Mucosa of rectum (tissue), 2 donors: ENCODE data around the gene XRCC4.
"Not testable (repeated sequence)": the region's sequence is repeated elsewhere in the genome, so short reads cannot be mapped to it uniquely, and the experiment has no call there.

ENCODE experiments used
- H3K27ac ChIP-seq, 2 donors: one replicate each; pipeline ENCODE4 v1.7.0; 2013; ENCODE audit warnings: inconsistent platforms in 2 of 2, low read depth in 2 of 2, low read length in 2 of 2
- H3K27me3 ChIP-seq, 2 donors: one replicate each; pipeline ENCODE4 v1.7.0; 2013; ENCODE audit warnings: low read length in 2 of 2; ENCODE audit not compliant: control insufficient read depth in 2 of 2, insufficient read depth in 2 of 2
- H3K36me3 ChIP-seq, 2 donors: one replicate each; pipeline ENCODE4 v1.7.0; 2013; ENCODE audit warnings: low read length in 2 of 2; ENCODE audit not compliant: control insufficient read depth in 2 of 2, insufficient read depth in 2 of 2
- H3K4me1 ChIP-seq, 2 donors: one replicate each; pipeline ENCODE4 v1.7.0; 2013; ENCODE audit warnings: low read length in 2 of 2, mild to moderate bottlenecking in 1 of 2; ENCODE audit not compliant: control insufficient read depth in 2 of 2, insufficient read depth in 2 of 2
- H3K4me3 ChIP-seq, 2 donors: one replicate each; pipeline ENCODE4 v1.7.0; 2013; ENCODE audit warnings: low read length in 2 of 2
- H3K9ac ChIP-seq, 2 donors: one replicate each; pipeline ENCODE4 v1.7.0; 2013; ENCODE audit warnings: low read length in 2 of 2, low read depth in 1 of 2, mild to moderate bottlenecking in 1 of 2
- H3K9me3 ChIP-seq, 2 donors: one replicate each; pipeline ENCODE4 v1.7.0; 2013; ENCODE audit warnings: low read length in 2 of 2; ENCODE audit not compliant: control insufficient read depth in 2 of 2
- donor health status: healthy.
- donor health status: Normal muscosa, but diverticular disease.

XRCC4 gene

GRCh38 chr5:83246071-83246470 lies 168.7 kb downstream of the XRCC4 start:
- no peaks in the 10 kb centered on the region for H3K9me3 ChIP-seq
- no peak overlapping the region for H3K27ac ChIP-seq
- no peaks in the 10 kb centered on the region for H3K4me1 ChIP-seq
- no peaks in the 10 kb centered on the region for H3K27me3 ChIP-seq
- H3K4me3 ChIP-seq: no peak overlapping the region
- H3K9ac ChIP-seq: no peak overlapping the region
- H3K36me3 ChIP-seq: no peaks in the 10 kb centered on the region

GRCh38 chr5:83249156-83249555 lies 171.8 kb downstream of the XRCC4 start:
- Histone ChIP-seq H3K27me3 (no peaks in the 10 kb centered on the region), H3K4me3 (no peak overlapping the region), H3K4me1 (no peaks in the 10 kb centered on the region), H3K27ac (no peak overlapping the region), H3K9me3 (no peaks in the 10 kb centered on the region), H3K9ac (no peak overlapping the region), H3K36me3 (no peaks in the 10 kb centered on the region)

- H3K9me3 ChIP-seq: no peaks in the 10 kb centered on the region
- H3K27ac ChIP-seq: no peak overlapping the region
- no peak overlapping the region for H3K4me3 ChIP-seq
- no peaks in the 10 kb centered on the region for H3K4me1 ChIP-seq
- no peak overlapping the region for H3K9ac ChIP-seq
- H3K27me3 ChIP-seq: no peaks in the 10 kb centered on the region
- no peaks in the 10 kb centered on the region for H3K36me3 ChIP-seq
Measured at GRCh38 chr5:83251849-83252248, 174.5 kb downstream of the XRCC4 start.

- no peak overlapping the region for H3K27ac ChIP-seq
- H3K36me3 ChIP-seq: no peaks in the 10 kb centered on the region
- H3K4me3 ChIP-seq: no peak overlapping the region
- no peaks in the 10 kb centered on the region for H3K9me3 ChIP-seq
- no peaks in the 10 kb centered on the region for H3K27me3 ChIP-seq
- H3K9ac ChIP-seq: no peak overlapping the region
- H3K4me1 ChIP-seq: no peaks in the 10 kb centered on the region
Measured at GRCh38 chr5:83253720-83254119, 176.4 kb downstream of the XRCC4 start.

GRCh38 chr5:83255268-83255667 lies 177.9 kb downstream of the XRCC4 start:
- Histone ChIP-seq H3K9ac (no peak overlapping the region), H3K9me3 (no peaks in the 10 kb centered on the region), H3K4me3 (no peak overlapping the region), H3K27me3 (no peaks in the 10 kb centered on the region), H3K36me3 (no peaks in the 10 kb centered on the region), H3K27ac (no peak overlapping the region), H3K4me1 (no peaks in the 10 kb centered on the region)

- no peaks in the 10 kb centered on the region for H3K36me3 ChIP-seq
- H3K9me3 ChIP-seq: no peaks in the 10 kb centered on the region
- H3K4me1 ChIP-seq: no peaks in the 10 kb centered on the region
- H3K9ac ChIP-seq: no peak overlapping the region
- H3K27ac ChIP-seq: no peak overlapping the region
- no peak overlapping the region for H3K4me3 ChIP-seq
- H3K27me3 ChIP-seq: no peaks in the 10 kb centered on the region
Measured at GRCh38 chr5:83256091-83256780, 178.9 kb downstream of the XRCC4 start.

- H3K36me3 ChIP-seq, H3K4me1 ChIP-seq, H3K9me3 ChIP-seq, H3K4me3 ChIP-seq, H3K27ac ChIP-seq, H3K27me3 ChIP-seq, H3K9ac ChIP-seq: not testable (repeated sequence)
Measured at GRCh38 chr5:83257684-83258083, 180.3 kb downstream of the XRCC4 start.

- Histone ChIP-seq H3K27ac (no peak overlapping the region), H3K4me1 (no peaks in the 10 kb centered on the region), H3K4me3 (no peak overlapping the region), H3K9me3 (no peaks in the 10 kb centered on the region), H3K27me3 (no peaks in the 10 kb centered on the region), H3K36me3 (no peaks in the 10 kb centered on the region), H3K9ac (no peak overlapping the region)
Measured at GRCh38 chr5:83265318-83265717, 188.0 kb downstream of the XRCC4 start.

GRCh38 chr5:83270311-83270710 lies 193.0 kb downstream of the XRCC4 start:
- Histone ChIP-seq H3K9me3 (no peaks in the 10 kb centered on the region), H3K27ac (no peak overlapping the region), H3K4me1 (no peaks in the 10 kb centered on the region), H3K9ac (no peak overlapping the region), H3K36me3 (no peaks in the 10 kb centered on the region), H3K4me3 (no peak overlapping the region), H3K27me3 (no peaks in the 10 kb centered on the region)

GRCh38 chr5:83277154-83277553 lies 199.8 kb downstream of the XRCC4 start:
- no peak overlapping the region for H3K9ac ChIP-seq
- H3K27ac ChIP-seq: no peak overlapping the region
- H3K36me3 ChIP-seq: no peaks in the 10 kb centered on the region
- no peaks in the 10 kb centered on the region for H3K9me3 ChIP-seq
- no peaks in the 10 kb centered on the region for H3K27me3 ChIP-seq
- no peak overlapping the region for H3K4me3 ChIP-seq
- no peaks in the 10 kb centered on the region for H3K4me1 ChIP-seq

- no peaks in the 10 kb centered on the region for H3K9me3 ChIP-seq
- H3K27me3 ChIP-seq: no peaks in the 10 kb centered on the region
- no peak overlapping the region for H3K27ac ChIP-seq
Measured at GRCh38 chr5:83277953-83278352, 200.6 kb downstream of the XRCC4 start.

More at GRCh38 chr5:83277953-83278352, 200.6 kb downstream of the XRCC4 start:
- Histone ChIP-seq H3K36me3 (no peaks in the 10 kb centered on the region), H3K4me3 (no peak overlapping the region), H3K9ac (no peak overlapping the region), H3K4me1 (no peaks in the 10 kb centered on the region)
